ENCODE results near the gene IL11.
A peak's percentile ranks its signal among the peaks of the same experiment; 100 is the strongest.
"Not testable (repeated sequence)": the region's sequence is repeated elsewhere in the genome, so short reads cannot be mapped to it uniquely, and the experiment has no call there.

IL11 gene

GRCh38 chr19:55341171-55341588 is 29.1 kb downstream of the IL11 start:
- peaks cover 16% of the 10 kb centered on the region for H3K4me1 Mint-ChIP-seq (ENCODE audit: low read depth)
- H3K36me3 Mint-ChIP-seq = no peaks in the 10 kb centered on the region
- H3K27ac Mint-ChIP-seq = peak overlapping the region; percentile 46
- H3K27me3 Mint-ChIP-seq = no peaks in the 10 kb centered on the region
- H3K4me3 Mint-ChIP-seq = peak overlapping the region; percentile 85
- no peaks in the 10 kb centered on the region for H3K9me3 Mint-ChIP-seq (ENCODE audit: low read depth)

GRCh38 chr19:55340784-55341147 is 29.5 kb downstream of the IL11 start:
- no peaks in the 10 kb centered on the region for H3K27me3 Mint-ChIP-seq
- H3K4me3 Mint-ChIP-seq = peak overlapping the region; percentile 85
- no peaks in the 10 kb centered on the region for H3K36me3 Mint-ChIP-seq
- H3K9me3 Mint-ChIP-seq (ENCODE audit: low read depth) = no peaks in the 10 kb centered on the region
- H3K27ac Mint-ChIP-seq = peak overlapping the region; percentile 1
- peaks cover 16% of the 10 kb centered on the region for H3K4me1 Mint-ChIP-seq (ENCODE audit: low read depth)

GRCh38 chr19:55339889-55340783 is 30.1 kb downstream of the IL11 start:
- Mint-ChIP-seq H3K27me3 (no peaks in the 10 kb centered on the region), H3K4me3 (peak overlapping the region; percentile 89), H3K27ac (peak overlapping the region; percentile 87), H3K36me3 (no peaks in the 10 kb centered on the region), H3K9me3 (ENCODE audit: low read depth) (no peaks in the 10 kb centered on the region), H3K4me1 (ENCODE audit: low read depth) (peaks cover 16% of the 10 kb centered on the region)

GRCh38 chr19:55339105-55339888 is 31.0 kb downstream of the IL11 start, which contains the start of gene KMT5C:
TSS of gene KMT5C (plus strand) at chr19:55339876. CDS start at chr19:55341937, 2,061 bp downstream.
- H3K9me3 Mint-ChIP-seq (ENCODE audit: low read depth) = no peaks in the 10 kb centered on the region
- H3K4me3 Mint-ChIP-seq = peak within 1 kb of the TSS; percentile 89
- H3K36me3 Mint-ChIP-seq = no peaks in the 10 kb centered on the region
- peak within 1 kb of the TSS; percentile 87 for H3K27ac Mint-ChIP-seq
- peaks cover 16% of the 10 kb centered on the region for H3K4me1 Mint-ChIP-seq (ENCODE audit: low read depth)
- no peaks in the 10 kb centered on the region for H3K27me3 Mint-ChIP-seq

- Mint-ChIP-seq H3K4me3 (no peak overlapping the region), H3K9me3 (ENCODE audit: low read depth) (no peaks in the 10 kb centered on the region), H3K27me3 (peaks cover 1% of the 10 kb centered on the region), H3K4me1 (ENCODE audit: low read depth) (peaks cover 13% of the 10 kb centered on the region), H3K27ac (no peak overlapping the region), H3K36me3 (no peaks in the 10 kb centered on the region)
These were observed 34.2 kb downstream of the IL11 start for GRCh38 chr19:55336101-55336500.

- Mint-ChIP-seq H3K9me3 (ENCODE audit: low read depth) (no peaks in the 10 kb centered on the region), H3K27me3 (peaks cover 3% of the 10 kb centered on the region), H3K4me3 (no peak overlapping the region), H3K36me3 (no peaks in the 10 kb centered on the region), H3K27ac (no peak overlapping the region), H3K4me1 (ENCODE audit: low read depth) (peaks cover 6% of the 10 kb centered on the region)
These were observed 36.4 kb downstream of the IL11 start for GRCh38 chr19:55333870-55334269.

- not testable (repeated sequence) for H3K27me3 Mint-ChIP-seq; H3K4me3 Mint-ChIP-seq; H3K36me3 Mint-ChIP-seq; H3K4me1 Mint-ChIP-seq (ENCODE audit: low read depth); H3K9me3 Mint-ChIP-seq (ENCODE audit: low read depth); H3K27ac Mint-ChIP-seq
These were observed 40.5 kb downstream of the IL11 start for GRCh38 chr19:55329791-55330190.

- not testable (repeated sequence) for H3K9me3 Mint-ChIP-seq (ENCODE audit: low read depth); H3K27ac Mint-ChIP-seq; H3K4me3 Mint-ChIP-seq; H3K27me3 Mint-ChIP-seq; H3K36me3 Mint-ChIP-seq; H3K4me1 Mint-ChIP-seq (ENCODE audit: low read depth)
These were observed 41.4 kb downstream of the IL11 start for GRCh38 chr19:55328774-55329318.

GRCh38 chr19:55325172-55325571 is 45.1 kb downstream of the IL11 start, which contains the start of gene TMEM150B:
TSS of gene TMEM150B (minus strand) at chr19:55325341. CDS start at chr19:55321036, 4,305 bp downstream.
- no peaks in the 10 kb centered on the region for H3K9me3 Mint-ChIP-seq (ENCODE audit: low read depth)
- peaks cover 2% of the 10 kb centered on the region for H3K27me3 Mint-ChIP-seq
- H3K27ac Mint-ChIP-seq = no peak within 1 kb of the TSS
- no peaks in the 10 kb centered on the region for H3K4me1 Mint-ChIP-seq (ENCODE audit: low read depth)
- H3K4me3 Mint-ChIP-seq = no peak within 1 kb of the TSS
- H3K36me3 Mint-ChIP-seq = no peaks in the 10 kb centered on the region

GRCh38 chr19:55324662-55325061 is 45.6 kb downstream of the IL11 start:
- Mint-ChIP-seq H3K27me3 (peaks cover 2% of the 10 kb centered on the region), H3K27ac (no peak overlapping the region), H3K36me3 (no peaks in the 10 kb centered on the region), H3K4me3 (no peak overlapping the region), H3K4me1 (ENCODE audit: low read depth) (no peaks in the 10 kb centered on the region), H3K9me3 (ENCODE audit: low read depth) (no peaks in the 10 kb centered on the region)

GRCh38 chr19:55322204-55322885 is 47.9 kb downstream of the IL11 start:
- Mint-ChIP-seq H3K27me3 (no peaks in the 10 kb centered on the region), H3K9me3 (ENCODE audit: low read depth) (no peaks in the 10 kb centered on the region), H3K36me3 (no peaks in the 10 kb centered on the region), H3K27ac (no peak overlapping the region), H3K4me3 (no peak overlapping the region), H3K4me1 (ENCODE audit: low read depth) (no peaks in the 10 kb centered on the region)

- H3K27me3 Mint-ChIP-seq = no peaks in the 10 kb centered on the region
- H3K9me3 Mint-ChIP-seq (ENCODE audit: low read depth) = no peaks in the 10 kb centered on the region
- H3K4me3 Mint-ChIP-seq = no peak overlapping the region
- no peaks in the 10 kb centered on the region for H3K36me3 Mint-ChIP-seq
- H3K4me1 Mint-ChIP-seq (ENCODE audit: low read depth) = no peaks in the 10 kb centered on the region
- H3K27ac Mint-ChIP-seq = no peak overlapping the region
These were observed 48.7 kb downstream of the IL11 start for GRCh38 chr19:55321466-55322137.

- Mint-ChIP-seq H3K27me3 (no peaks in the 10 kb centered on the region), H3K9me3 (ENCODE audit: low read depth) (no peaks in the 10 kb centered on the region), H3K36me3 (no peaks in the 10 kb centered on the region), H3K4me3 (no peak overlapping the region), H3K27ac (no peak overlapping the region), H3K4me1 (ENCODE audit: low read depth) (no peaks in the 10 kb centered on the region)
These were observed 49.3 kb downstream of the IL11 start for GRCh38 chr19:55320844-55321419.

GRCh38 chr19:55319785-55320184 is 50.5 kb downstream of the IL11 start:
- Mint-ChIP-seq H3K4me1 (ENCODE audit: low read depth) (no peaks in the 10 kb centered on the region), H3K36me3 (no peaks in the 10 kb centered on the region), H3K27me3 (no peaks in the 10 kb centered on the region), H3K27ac (no peak overlapping the region), H3K9me3 (ENCODE audit: low read depth) (no peaks in the 10 kb centered on the region), H3K4me3 (no peak overlapping the region)

All from activated naive CD8-positive, alpha-beta T cell (primary cell).